ENCODE data around the gene ZHX3. TPM values are rescaled to one million over a fixed set of nuclear protein-coding genes. Genes with fewer than 3 reads are reported as not detected.

The ZHX3 gene
- total and polyA plus RNA-seq, 2 of the 13 experiments (the other 11 are each of a cell fraction or from before 2014, with no cell fraction given): 8.4 to 11.7 TPM

GRCh38 chr20:41358230-41358629 is 40.7 kb upstream of the ZHX3 start (continued):
- TF ChIP-seq LCORL (IDR thresholded peaks at IDR 0.05): no peak
- 0 out of 2 replicates have a peak, but pooled peaks have one; percentile 8 for TF ChIP-seq LCORL (CRISPR knock-in tag; IDR thresholded peaks at IDR 0.05)
- TF ChIP-seq ZNF691 (CRISPR knock-in tag; IDR thresholded peaks at IDR 0.05; ENCODE audit: borderline replicate concordance, low read depth): no peak
- TF ChIP-seq FOXM1 (CRISPR knock-in tag; IDR thresholded peaks at IDR 0.05): no peak
- TF ChIP-seq POGZ (CRISPR knock-in tag; IDR thresholded peaks at IDR 0.05): no peak
- 0 out of 2 replicates have a peak, but pooled peaks have one; percentile 33 for TF ChIP-seq ZNF234 (CRISPR knock-in tag; conservative IDR thresholded peaks at IDR 0.05)
- no peak for TF ChIP-seq NFE2L2 (IDR thresholded peaks at IDR 0.05; ENCODE audit: low read length)
- 0 out of 2 replicates have a peak, but pooled peaks have one; percentile 16 for TF ChIP-seq ZNF572 (CRISPR knock-in tag; IDR thresholded peaks at IDR 0.05)

DNA sequence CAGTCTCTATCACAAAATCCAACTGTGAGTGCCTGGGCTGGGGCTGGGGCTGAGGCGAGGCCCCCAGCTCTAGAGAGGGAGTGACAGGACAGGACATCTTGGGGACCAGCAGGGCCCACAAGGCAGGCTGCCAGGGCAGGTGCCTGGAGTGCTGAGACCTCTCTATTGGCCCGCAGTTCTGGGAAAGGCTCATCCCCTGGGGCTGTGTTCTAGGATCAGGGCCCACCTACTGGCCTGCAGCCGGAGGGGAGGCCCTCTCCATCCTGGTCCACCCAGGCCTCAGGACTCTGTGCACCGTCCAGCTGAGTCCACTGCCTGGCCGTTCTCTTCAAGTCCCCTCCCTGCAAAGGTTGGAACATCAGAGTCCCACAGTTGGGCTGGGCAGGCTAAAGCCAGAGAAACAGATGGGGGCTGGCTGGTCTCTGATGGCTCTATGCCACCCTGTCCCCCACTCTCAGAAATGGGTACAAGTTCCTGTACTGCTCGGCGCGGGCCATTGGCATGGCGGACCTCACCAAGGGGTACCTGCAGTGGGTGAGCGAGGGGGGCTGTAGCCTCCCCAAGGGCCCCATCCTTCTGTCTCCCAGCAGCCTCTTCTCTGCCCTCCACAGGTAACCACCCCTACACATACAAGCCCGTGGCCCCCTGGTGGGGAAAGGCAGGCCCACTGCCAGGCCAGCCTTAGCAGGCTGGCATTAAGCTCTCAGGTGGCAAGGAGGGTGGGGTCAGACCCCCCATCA is 40.1 kb upstream of the ZHX3 start:
- no peak overlapping the region for H3K4me2 ChIP-seq (ENCODE audit: low read depth, low read length)
- FAIRE-seq (no peak), ATAC-seq (peak; percentile 46), DNase-seq (ENCODE audit: low spot score) (no peak)
- H3K4me3 ChIP-seq (replicated peaks in 1 of 3; ENCODE audit: insufficient read depth in 1 of 3, low read depth in 2 of 3, low read length in 3 of 3): no peak overlapping the region
- intact Hi-C loops (cut with micrococcal nuclease; ENCODE audit: unreplicated experiment) (loop anchor here (2.0 kb wide), 1 partner anchor 17 kb away; the partner anchor contains the start of gene LPIN3), in situ Hi-C loops (cut with HindIII; ENCODE audit: extremely low pct_ligation_motif_present, low pct_unique_long_range_greater_than_20kb) (no loop called here)
- H3K79me2 ChIP-seq (ENCODE audit: insufficient read depth, low read length): no peaks in the 10 kb centered on the region
- ChIA-PET CTCF (ENCODE audit: low intra/inter-chr PET ratio, low total read pairs) (no interaction called here), POLR2A (interaction anchor here (0.8 kb wide), 1 partner anchor 15 kb away, joined by 3 read pairs; no protein-coding TSS in a partner anchor)
- H3K27me3 ChIP-seq (ENCODE audit: control insufficient read depth in 1 of 2, insufficient read depth in 2 of 2, low read length in 2 of 2): no peaks in the 10 kb centered on the region
- peaks cover 13% of the 10 kb centered on the region for H3K4me1 ChIP-seq (ENCODE audit: insufficient read depth, low read length)
- no peaks in the 10 kb centered on the region for H4K20me1 ChIP-seq (ENCODE audit: insufficient read depth, low read length)
- no peaks in the 10 kb centered on the region for H3K9me3 ChIP-seq (ENCODE audit: low read length)
- H2AFZ ChIP-seq (ENCODE audit: low read length): no peak overlapping the region
- no peak overlapping the region for H3K9ac ChIP-seq (ENCODE audit: insufficient read depth, low read depth, low read length)
- 96% methylated on average over 10 of the region's 11 CpGs for WGBS (ENCODE audit: low lambda C conversion rate)
- BruUV-seq (replicated peaks): no TSS peak
- no peak overlapping the region for H3K27ac ChIP-seq (ENCODE audit: extremely low read length, insufficient read depth, low read length)
- H3K36me3 ChIP-seq (replicated peaks in 1 of 2; ENCODE audit: control insufficient read depth in 1 of 2, insufficient read depth in 2 of 2, low read length in 2 of 2): peaks cover 9 to 10% of the 10 kb centered on the region in 2 experiments; a peak in 3 of 5 replicates
- TF ChIP-seq CSRNP2 (CRISPR knock-in tag; conservative IDR thresholded peaks at IDR 0.05; ENCODE audit: low read depth): no peak
- TF ChIP-seq SUZ12 (IDR thresholded peaks at IDR 0.05; ENCODE audit: low read depth, low read length): no peak
- peak; percentile 11 for TF ChIP-seq HNRNPLL (IDR thresholded peaks at IDR 0.05; ENCODE audit: low read depth, low read length, poor library complexity, severe bottlenecking)
- no peak for TF ChIP-seq CHCHD3 (CRISPR knock-in tag; IDR thresholded peaks at IDR 0.05)
- TF ChIP-seq BCL6 (CRISPR knock-in tag; IDR thresholded peaks at IDR 0.05): no peak
- TF ChIP-seq RBM39 (IDR thresholded peaks at IDR 0.05; ENCODE audit: low read depth, low read length, poor library complexity, severe bottlenecking): no peak
- 0 out of 2 replicates have a peak, but pooled peaks have one; percentile 17 for TF ChIP-seq NFE2L1 (CRISPR knock-in tag; IDR thresholded peaks at IDR 0.05; ENCODE audit: borderline replicate concordance)
- peak; percentile 13; the same call in 1 of the 2 replicates for TF ChIP-seq SMC3 (IDR thresholded peaks at IDR 0.05; ENCODE audit: low read length)
- no peak for TF ChIP-seq ZNF30 (CRISPR knock-in tag; IDR thresholded peaks at IDR 0.05)
- peak; percentile 95 for TF ChIP-seq HNRNPL (IDR thresholded peaks at IDR 0.05; ENCODE audit: low read depth, low read length)
